K562 (cell line): Measurements from ENCODE around the gene PRICKLE2. TPM values are rescaled to one million over a fixed set of nuclear protein-coding genes. Genes with fewer than 3 reads are reported as not detected.

Experiments used
- ATAC-seq: fragments of 200-7000 bp; cut with Tn5 transposase; 3 replicates; pipeline ENCODE4 v1.9.1; 2020; ENCODE audit warnings: moderate library complexity
- BruUV-seq: library from RNA; stranded (reverse); fragments of 400-500 nt; replicated peaks from 2 replicates; lab custom pipeline; 2021; lab: Mats Ljungman, UMichigan
- CTCF ChIA-PET: fragments of 300-600 bp; formaldehyde crosslinking; extraction: SDS; loops from one replicate; lab custom pipeline; 2021; ENCODE audit warnings: low intra/inter-chr PET ratio; lab: Yijun Ruan, JAX
- POLR2A ChIA-PET: fragments of 300-600, 350-650 bp; sonication (Branson Sonifier 250); formaldehyde crosslinking; extraction: SDS; loops from one replicate; lab custom pipeline; 2021; ENCODE audit warnings: antibody characterized with exemption, inconsistent platforms; lab: Yijun Ruan, JAX
- DNase-seq, 4 experiments: peaks; one replicate each; pipeline versions ENCODE4 v3.0.0 to v3.0.0-alpha.2; 2011 to 2018; ENCODE audit warnings: low spot score in 3 of 4, mixed read lengths in 3 of 4; ENCODE audit errors: extremely low read depth in 1 of 4
- FAIRE-seq: peaks from 2 replicates; lab custom pipeline; 2011; peaks lifted over from hg19 to GRCh38; lab: Jason Lieb, UNC
- H2AFZ ChIP-seq: 2 replicates; pipeline ENCODE4 v1.6.0; 2011; ENCODE audit warnings: low read depth, low read length, control low read depth, inconsistent platforms
- H3K27ac ChIP-seq: fragments of 200-600 bp; 3 replicates; pipeline ENCODE4 v1.8.0; 2011; ENCODE audit warnings: low read depth, mild to moderate bottlenecking, control low read depth, inconsistent platforms, low read length, moderate library complexity, mixed read lengths; ENCODE audit errors: extremely low read depth
- H3K27me3 ChIP-seq, 2 experiments: fragments of 300-600 bp in 1 of 2; 2 replicates in 1 of 2; 3 replicates in 1 of 2; pipeline versions ENCODE4 v1.6.0 to v1.8.0; 2011; ENCODE audit warnings: inconsistent platforms in 2 of 2, low read length in 2 of 2, mild to moderate bottlenecking in 1 of 2, mixed read lengths in 1 of 2, moderate library complexity in 1 of 2; ENCODE audit not compliant: control insufficient read depth in 2 of 2, insufficient read depth in 2 of 2
- H3K36me3 ChIP-seq: fragments of 300-600 bp; 3 replicates; pipeline ENCODE4 v1.8.0; 2011; ENCODE audit warnings: mild to moderate bottlenecking, low read length, inconsistent platforms; ENCODE audit not compliant: control insufficient read depth, insufficient read depth
- H3K4me1 ChIP-seq, 2 experiments: fragments of 200-600 bp in 1 of 2; replicated peaks in 1 of 2; 2 replicates in 1 of 2; 3 replicates in 1 of 2; pipeline versions ENCODE4 v1.5.1 to v1.8.0; 2011; ENCODE audit warnings: inconsistent platforms in 2 of 2, low read length in 2 of 2, mild to moderate bottlenecking in 1 of 2, mixed read lengths in 1 of 2, moderate library complexity in 1 of 2; ENCODE audit not compliant: control insufficient read depth in 2 of 2, insufficient read depth in 2 of 2
- H3K4me2 ChIP-seq: 2 replicates; pipeline ENCODE4 v1.6.1; 2011; ENCODE audit warnings: low read length, control low read depth, inconsistent platforms, mixed read lengths; ENCODE audit not compliant: insufficient read depth
- H3K4me3 ChIP-seq: fragments of 200-600 bp; sonication (generic), shearing (Covaris generic); 2 replicates; pipeline ENCODE4 v1.5.1; 2016; ENCODE audit warnings: control low read depth, inconsistent platforms
- H3K79me2 ChIP-seq: fragments of 200-600 bp; 3 replicates; pipeline ENCODE4 v1.8.0; 2011; ENCODE audit warnings: low read length, inconsistent platforms; ENCODE audit not compliant: control insufficient read depth, insufficient read depth
- H3K9ac ChIP-seq, 2 experiments: 2 replicates each; pipeline versions ENCODE4 v1.6.0 to v1.6.1; 2011; ENCODE audit warnings: low read depth in 2 of 2, low read length in 2 of 2, control low read depth in 1 of 2, inconsistent platforms in 1 of 2, mild to moderate bottlenecking in 1 of 2, mixed read lengths in 1 of 2; ENCODE audit not compliant: insufficient read depth in 1 of 2
- H3K9me1 ChIP-seq: one replicate; pipeline ENCODE4 v1.6.0; 2011; ENCODE audit warnings: inconsistent platforms, mild to moderate bottlenecking, low read length, moderate library complexity; ENCODE audit not compliant: control insufficient read depth, insufficient read depth
- H3K9me3 ChIP-seq: replicated peaks from 2 replicates; pipeline ENCODE4 v1.5.1; 2011; ENCODE audit warnings: low read depth, low read length, inconsistent platforms; ENCODE audit not compliant: control insufficient read depth, insufficient read depth
- H4K20me1 ChIP-seq: replicated peaks from 2 replicates; pipeline ENCODE4 v1.6.1; 2011; ENCODE audit warnings: low read length, inconsistent platforms, mixed read lengths; ENCODE audit not compliant: control insufficient read depth, insufficient read depth
- ZBTB11 ChIP-seq, 3 experiments: fragments of 200-800 bp in 1 of 3; fragments of 250-450 bp in 1 of 3; fragments of 450-650 bp in 1 of 3; sonication (Bioruptor Pico) in 1 of 3; sonication (Bioruptor generic) in 1 of 3; formaldehyde crosslinking in 1 of 3; IDR thresholded peaks; 2 replicates each; pipeline versions ENCODE4 v1.6.1 to v1.8.0; 2016 to 2022; ENCODE audit warnings: mild to moderate bottlenecking in 2 of 3, missing genetic modification characterization in 2 of 3, missing compliant biosample characterization in 1 of 3, moderate library complexity in 1 of 3
- ZNF324 ChIP-seq: fragments of 250-450 bp; sonication (Bioruptor Pico); IDR thresholded peaks from 2 replicates; pipeline ENCODE4 v1.4.0; 2020; ENCODE audit warnings: mild to moderate bottlenecking
- WGBS: fragments of 100-300 bp; shearing (Covaris generic); methylation state at CpG from one replicate; pipeline ENCODE4 v1.1.6; 2016; ENCODE audit warnings: low coverage, mixed read lengths; ENCODE audit not compliant: insufficient coverage; ENCODE audit errors: missing lambda C conversion rate; 5-methylcytosine and 5-hydroxymethylcytosine counted together
- in situ Hi-C: fragments of 300-500 bp; cut with MboI; formaldehyde crosslinking; loops from 4 replicates; pipeline ENCODE4 v1.15.0; 2018; ENCODE audit warnings: inconsistent platforms, mixed read lengths
- intact Hi-C: fragments of 100-400 bp; cut with micrococcal nuclease; formaldehyde crosslinking; loops from 2 replicates; pipeline ENCODE4 v1.14.2; 2022
- polyA plus RNA-seq, 8 experiments: library from polyadenylated mRNA; depleted of rRNA in 4 of 8; stranded (reverse) in 5 of 8; unstranded in 3 of 8; fragments of >200 nt; fragmentation: Nextera tagmentation in 2 of 8; fragmentation: Illumina TruSeq in 1 of 8; extraction: Ambion mirVana in 2 of 8; extraction: Trizol in 1 of 8; gene quantifications; 2 replicates each; pipeline versions ENCODE4 v1.2.1 to v1.2.3, GENCODE V29; 2011 to 2014; ENCODE audit warnings: inconsistent platforms in 1 of 8, missing spikeins in 1 of 8
- total RNA-seq, 7 experiments: library from RNA; depleted of rRNA in 6 of 7; stranded (reverse); fragments of >200 nt in 6 of 7; fragmentation: Illumina TruSeq in 2 of 7; extraction: Trizol in 2 of 7; gene quantifications; 2 replicates each; pipeline versions ENCODE4 v1.2.1 to v1.2.3, GENCODE V29; 2011 to 2021; ENCODE audit warnings: low replicate concordance in 1 of 7

PRICKLE2 gene
- total and polyA plus RNA-seq, 9 of the 15 experiments (the other 6 are each of a cell fraction or from before 2014, with no cell fraction given) = 0.07 to 0.09 TPM; not detected in 7

- DNase-seq = no peak
- 0% methylated on average over 3 of the region's 3 CpGs for WGBS
Observed at GRCh38 chr3:64184621-64185020, 40.6 kb downstream of the PRICKLE2 start.

More at GRCh38 chr3:64184621-64185020, 40.6 kb downstream of the PRICKLE2 start:
- TF ChIP-seq ZBTB11 (CRISPR knock-in tag; IDR thresholded peaks at IDR 0.05) = peak in 1 of 3 experiments; percentile 19; a peak in 2 of 6 replicates
- no peak for TF ChIP-seq ZNF324 (CRISPR knock-in tag)
- H3K4me2 ChIP-seq = no peak overlapping the region
- FAIRE-seq = no peak
- H3K9me3 ChIP-seq = no peaks in the 10 kb centered on the region
- intact Hi-C loops = no loop called here
- BruUV-seq = no TSS peak
- H3K27ac ChIP-seq = no peak overlapping the region
- H3K36me3 ChIP-seq = no peaks in the 10 kb centered on the region
- H3K79me2 ChIP-seq = no peaks in the 10 kb centered on the region
- H3K4me1 ChIP-seq = no peaks in the 10 kb centered on the region
- H3K9me1 ChIP-seq = no peaks in the 10 kb centered on the region
- H3K4me3 ChIP-seq = no peak overlapping the region
- H2AFZ ChIP-seq = no peak overlapping the region
- CTCF ChIA-PET = no interaction called here
- no peaks in the 10 kb centered on the region for H3K27me3 ChIP-seq
- POLR2A ChIA-PET = no interaction called here
- H4K20me1 ChIP-seq = no peaks in the 10 kb centered on the region
- no peak overlapping the region for H3K9ac ChIP-seq
- in situ Hi-C loops = no loop called here
- ATAC-seq = no peak
